ENCODE measurements around the gene TLCD4.

The TLCD4 gene

DNA sequence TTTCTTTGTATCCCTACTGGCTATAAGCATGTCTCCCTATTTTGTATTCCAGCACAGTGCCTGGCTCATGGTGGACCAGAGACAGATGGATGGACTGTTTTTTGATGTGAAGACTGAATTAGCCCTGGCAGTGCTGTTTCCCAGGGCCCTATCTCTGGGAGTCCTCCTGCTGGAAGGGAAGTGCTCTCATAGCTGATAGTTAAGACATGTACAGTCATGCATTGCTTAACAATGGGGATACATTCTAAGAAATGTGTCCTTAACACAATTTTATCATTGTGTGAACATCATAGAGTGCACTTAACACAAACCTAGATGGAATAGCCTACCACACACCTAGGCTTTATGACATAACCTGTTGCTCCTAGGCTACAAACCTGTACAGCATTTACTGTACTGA lies 21.1 kb downstream of the TLCD4 start:
- no peak overlapping the region for H3K4me2 ChIP-seq
- H3K9ac ChIP-seq = no peak overlapping the region
- no peaks in the 10 kb centered on the region for H3K79me2 ChIP-seq (ENCODE audit: insufficient read depth, low read depth)
- H4K20me1 ChIP-seq (ENCODE audit: insufficient read depth) = no peaks in the 10 kb centered on the region
- H3K4me1 ChIP-seq (ENCODE audit: low read depth, poor library complexity, severe bottlenecking) = no peaks in the 10 kb centered on the region
- TF ChIP-seq, protein P1, sequence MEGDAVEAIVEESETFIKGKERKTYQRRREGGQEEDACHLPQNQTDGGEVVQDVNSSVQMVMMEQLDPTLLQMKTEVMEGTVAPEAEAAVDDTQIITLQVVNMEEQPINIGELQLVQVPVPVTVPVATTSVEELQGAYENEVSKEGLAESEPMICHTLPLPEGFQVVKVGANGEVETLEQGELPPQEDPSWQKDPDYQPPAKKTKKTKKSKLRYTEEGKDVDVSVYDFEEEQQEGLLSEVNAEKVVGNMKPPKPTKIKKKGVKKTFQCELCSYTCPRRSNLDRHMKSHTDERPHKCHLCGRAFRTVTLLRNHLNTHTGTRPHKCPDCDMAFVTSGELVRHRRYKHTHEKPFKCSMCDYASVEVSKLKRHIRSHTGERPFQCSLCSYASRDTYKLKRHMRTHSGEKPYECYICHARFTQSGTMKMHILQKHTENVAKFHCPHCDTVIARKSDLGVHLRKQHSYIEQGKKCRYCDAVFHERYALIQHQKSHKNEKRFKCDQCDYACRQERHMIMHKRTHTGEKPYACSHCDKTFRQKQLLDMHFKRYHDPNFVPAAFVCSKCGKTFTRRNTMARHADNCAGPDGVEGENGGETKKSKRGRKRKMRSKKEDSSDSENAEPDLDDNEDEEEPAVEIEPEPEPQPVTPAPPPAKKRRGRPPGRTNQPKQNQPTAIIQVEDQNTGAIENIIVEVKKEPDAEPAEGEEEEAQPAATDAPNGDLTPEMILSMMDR (conservative IDR thresholded peaks at IDR 0.05; ENCODE audit: low read depth, low read length) = no peak
- no peak overlapping the region for H3K27ac ChIP-seq
- H2AFZ ChIP-seq (ENCODE audit: low read depth) = no peak overlapping the region
- no peak overlapping the region for H3K4me3 ChIP-seq (IDR thresholded peaks at IDR 0.05; ENCODE audit: insufficient read depth, low read depth, low read length)
- no peaks in the 10 kb centered on the region for H3K27me3 ChIP-seq (ENCODE audit: insufficient read depth, low read depth)
- H3K36me3 ChIP-seq (ENCODE audit: insufficient read depth) = no peaks in the 10 kb centered on the region

DNA sequence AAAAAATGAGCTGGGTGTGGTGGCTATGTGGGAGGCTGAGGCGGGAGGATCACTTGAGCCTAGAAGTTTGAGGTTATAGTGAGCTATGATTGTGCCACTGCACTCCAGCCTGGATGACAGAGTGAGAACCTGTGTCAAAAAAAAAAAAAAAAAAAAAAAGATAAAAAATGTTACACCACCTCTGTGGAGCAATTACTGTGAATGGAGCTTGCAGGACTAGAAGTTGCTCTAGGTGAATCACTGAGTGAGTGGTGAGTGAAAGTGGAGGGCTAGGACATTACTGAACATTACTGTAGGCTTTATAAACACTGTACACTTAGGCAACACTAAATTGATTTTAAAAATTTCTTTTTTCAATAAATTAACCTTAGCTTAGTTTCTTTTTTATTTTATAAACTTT lies 21.9 kb downstream of the TLCD4 start:
- H4K20me1 ChIP-seq (ENCODE audit: insufficient read depth) = no peaks in the 10 kb centered on the region
- no peak overlapping the region for H3K9ac ChIP-seq
- H3K4me3 ChIP-seq (IDR thresholded peaks at IDR 0.05; ENCODE audit: insufficient read depth, low read depth, low read length) = no peak overlapping the region
- H3K79me2 ChIP-seq (ENCODE audit: insufficient read depth, low read depth) = no peaks in the 10 kb centered on the region
- H3K4me2 ChIP-seq = no peak overlapping the region
- no peaks in the 10 kb centered on the region for H3K36me3 ChIP-seq (ENCODE audit: insufficient read depth)
- no peaks in the 10 kb centered on the region for H3K27me3 ChIP-seq (ENCODE audit: insufficient read depth, low read depth)
- no peak overlapping the region for H3K27ac ChIP-seq
- no peaks in the 10 kb centered on the region for H3K4me1 ChIP-seq (ENCODE audit: low read depth, poor library complexity, severe bottlenecking)
- TF ChIP-seq, protein P1 (conservative IDR thresholded peaks at IDR 0.05; ENCODE audit: low read depth, low read length) = no peak
- H2AFZ ChIP-seq (ENCODE audit: low read depth) = no peak overlapping the region

DNA sequence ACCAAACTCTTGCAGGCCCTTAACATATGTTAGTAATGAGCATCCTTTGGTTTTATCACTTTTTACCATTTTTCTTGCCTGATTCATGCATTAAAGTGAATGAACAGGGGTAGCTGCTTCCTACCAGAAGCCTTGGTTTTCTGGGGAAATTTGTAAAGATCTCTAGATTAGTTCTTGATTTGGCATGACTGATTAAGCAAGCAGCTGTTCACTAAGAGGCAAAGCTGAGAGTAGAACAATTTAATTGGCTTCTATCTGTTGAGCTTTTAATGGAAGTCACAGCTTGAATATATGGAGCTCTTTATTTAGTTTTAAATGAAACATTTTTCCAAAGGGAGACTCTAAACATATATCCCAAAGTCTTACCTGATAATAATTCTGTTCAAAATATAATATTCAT lies 23.6 kb downstream of the TLCD4 start:
- H3K4me3 ChIP-seq (IDR thresholded peaks at IDR 0.05; ENCODE audit: insufficient read depth, low read depth, low read length) = no peak overlapping the region
- no peak overlapping the region for H3K9ac ChIP-seq
- no peaks in the 10 kb centered on the region for H3K79me2 ChIP-seq (ENCODE audit: insufficient read depth, low read depth)
- H4K20me1 ChIP-seq (ENCODE audit: insufficient read depth) = no peaks in the 10 kb centered on the region
- no peaks in the 10 kb centered on the region for H3K36me3 ChIP-seq (ENCODE audit: insufficient read depth)
- no peaks in the 10 kb centered on the region for H3K4me1 ChIP-seq (ENCODE audit: low read depth, poor library complexity, severe bottlenecking)
- TF ChIP-seq, protein P1 (conservative IDR thresholded peaks at IDR 0.05; ENCODE audit: low read depth, low read length) = no peak
- H3K27me3 ChIP-seq (ENCODE audit: insufficient read depth, low read depth) = no peaks in the 10 kb centered on the region
- H3K27ac ChIP-seq = no peak overlapping the region
- no peak overlapping the region for H3K4me2 ChIP-seq
- no peak overlapping the region for H2AFZ ChIP-seq (ENCODE audit: low read depth)

DNA sequence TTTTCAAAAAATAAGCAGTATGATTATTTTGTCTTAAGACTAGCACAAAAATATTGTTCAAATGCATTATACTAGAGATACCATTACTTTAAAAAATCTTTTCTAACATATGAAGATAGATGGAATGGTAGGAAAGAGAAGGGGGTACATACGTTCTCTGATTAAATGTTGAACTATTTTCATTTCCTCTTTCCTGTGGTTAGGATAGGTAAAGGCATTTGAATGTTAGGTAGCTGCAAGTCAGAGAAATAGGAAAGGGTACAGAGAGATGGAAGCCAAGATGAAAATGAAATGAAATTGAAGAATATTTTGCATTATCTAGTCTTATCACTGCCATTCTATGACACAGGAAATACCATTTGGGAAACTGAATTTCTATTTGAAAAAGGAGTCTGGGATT lies 28.3 kb downstream of the TLCD4 start:
- H3K27me3 ChIP-seq (ENCODE audit: insufficient read depth, low read depth) = no peaks in the 10 kb centered on the region
- no peaks in the 10 kb centered on the region for H3K79me2 ChIP-seq (ENCODE audit: insufficient read depth, low read depth)
- TF ChIP-seq, protein P1 (conservative IDR thresholded peaks at IDR 0.05; ENCODE audit: low read depth, low read length) = no peak
- H3K9ac ChIP-seq = no peak overlapping the region
- H3K4me1 ChIP-seq (ENCODE audit: low read depth, poor library complexity, severe bottlenecking) = no peaks in the 10 kb centered on the region
- no peaks in the 10 kb centered on the region for H3K36me3 ChIP-seq (ENCODE audit: insufficient read depth)
- H3K4me2 ChIP-seq = no peak overlapping the region
- H3K27ac ChIP-seq = no peak overlapping the region
- H2AFZ ChIP-seq (ENCODE audit: low read depth) = no peak overlapping the region
- no peak overlapping the region for H3K4me3 ChIP-seq (IDR thresholded peaks at IDR 0.05; ENCODE audit: insufficient read depth, low read depth, low read length)
- H4K20me1 ChIP-seq (ENCODE audit: insufficient read depth) = no peaks in the 10 kb centered on the region

DNA sequence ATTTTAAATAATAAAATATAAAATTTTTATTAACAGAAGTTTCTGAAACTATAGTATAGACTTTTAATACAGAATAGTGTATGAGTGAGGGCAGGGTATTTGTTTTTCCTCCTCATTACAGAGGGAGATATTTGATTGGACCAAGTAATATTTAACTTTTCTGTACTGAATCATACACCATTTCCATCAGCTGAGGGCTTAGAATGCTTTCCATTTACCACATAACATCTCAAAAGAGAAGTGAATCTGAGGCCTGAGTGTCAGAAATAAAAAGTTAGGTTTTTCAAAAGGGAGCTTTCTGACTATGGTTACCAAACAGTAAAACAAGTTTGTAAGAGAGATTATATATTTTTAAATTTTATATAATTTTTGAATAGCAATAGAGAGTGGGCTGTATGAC lies 29.5 kb downstream of the TLCD4 start:
- no peaks in the 10 kb centered on the region for H3K79me2 ChIP-seq (ENCODE audit: insufficient read depth, low read depth)
- H3K9ac ChIP-seq = no peak overlapping the region
- H4K20me1 ChIP-seq (ENCODE audit: insufficient read depth) = no peaks in the 10 kb centered on the region
- H3K36me3 ChIP-seq (ENCODE audit: insufficient read depth) = no peaks in the 10 kb centered on the region
- no peaks in the 10 kb centered on the region for H3K4me1 ChIP-seq (ENCODE audit: low read depth, poor library complexity, severe bottlenecking)
- H3K27ac ChIP-seq = no peak overlapping the region
- H2AFZ ChIP-seq (ENCODE audit: low read depth) = no peak overlapping the region
- H3K4me2 ChIP-seq = no peak overlapping the region
- TF ChIP-seq, protein P1 (conservative IDR thresholded peaks at IDR 0.05; ENCODE audit: low read depth, low read length) = no peak
- no peak overlapping the region for H3K4me3 ChIP-seq (IDR thresholded peaks at IDR 0.05; ENCODE audit: insufficient read depth, low read depth, low read length)
- no peaks in the 10 kb centered on the region for H3K27me3 ChIP-seq (ENCODE audit: insufficient read depth, low read depth)
